HT-29 (cell line): ENCODE measurements around the gene GRM8. TPM values are rescaled to one million over a fixed set of nuclear protein-coding genes. Genes with fewer than 3 reads are reported as not detected.
A peak's percentile ranks its signal among the peaks of the same experiment; 100 is the strongest.

ENCODE experiments used
- DNase-seq: peaks from one replicate; pipeline ENCODE4 v3.0.0-alpha.2; 2015; ENCODE audit warnings: low spot score
- total RNA-seq: library from RNA; depleted of rRNA; stranded (reverse); fragments of >200 nt; shearing (Covaris generic); gene quantifications from 2 replicates; pipeline ENCODE4 v1.2.3, GENCODE V29; 2014

GRM8 gene
- total RNA-seq, 1 experiment from 2014 or later = not detected

- no peak for DNase-seq
Measured at GRCh38 chr7:126668367-126668752, 584.4 kb downstream of the GRM8 start.

- no peak for DNase-seq
Measured at GRCh38 chr7:126667742-126668366, 584.9 kb downstream of the GRM8 start.

- DNase-seq = no peak
Measured at GRCh38 chr7:126662856-126663255, 589.9 kb downstream of the GRM8 start.

- no peak for DNase-seq
Measured at GRCh38 chr7:126659124-126659523, 593.6 kb downstream of the GRM8 start.

GRCh38 chr7:126658684-126659083 is 594.1 kb downstream of the GRM8 start:
- no peak for DNase-seq

GRCh38 chr7:126657599-126658358 is 595.0 kb downstream of the GRM8 start:
- no peak for DNase-seq

GRCh38 chr7:126657137-126657536 is 595.6 kb downstream of the GRM8 start:
- DNase-seq = no peak

- DNase-seq = no peak
Measured at GRCh38 chr7:126656165-126656564, 596.6 kb downstream of the GRM8 start.

- DNase-seq = no peak
Measured at GRCh38 chr7:126637538-126637937, 615.2 kb downstream of the GRM8 start.

GRCh38 chr7:126635545-126635944 is 617.2 kb downstream of the GRM8 start:
- no peak for DNase-seq

GRCh38 chr7:126608339-126608776 is 644.4 kb downstream of the GRM8 start:
- DNase-seq = peak; percentile 75

- DNase-seq = peak; percentile 40
Measured at GRCh38 chr7:126606331-126606730, 646.4 kb downstream of the GRM8 start.

GRCh38 chr7:126605553-126605952 is 647.2 kb downstream of the GRM8 start:
- no peak for DNase-seq

- DNase-seq = no peak
Measured at GRCh38 chr7:126605056-126605455, 647.7 kb downstream of the GRM8 start.

- DNase-seq = no peak
Measured at GRCh38 chr7:126589068-126589684, 663.6 kb downstream of the GRM8 start.

- DNase-seq = no peak
Measured at GRCh38 chr7:126578338-126578737, 674.4 kb downstream of the GRM8 start.

GRCh38 chr7:126574276-126575250 is 678.2 kb downstream of the GRM8 start:
- no peak for DNase-seq

- no peak for DNase-seq
Measured at GRCh38 chr7:126570845-126571244, 681.9 kb downstream of the GRM8 start.

GRCh38 chr7:126569402-126569801 is 683.3 kb downstream of the GRM8 start:
- no peak for DNase-seq

- no peak for DNase-seq
Measured at GRCh38 chr7:126557271-126557670, 695.5 kb downstream of the GRM8 start.

GRCh38 chr7:126541406-126541805 is 711.3 kb downstream of the GRM8 start:
- no peak for DNase-seq

- DNase-seq = no peak
Measured at GRCh38 chr7:126535176-126535575, 717.6 kb downstream of the GRM8 start.
